AG09309 (cell line): ENCODE measurements around the gene ZMYND8.
A peak's percentile ranks its signal among the peaks of the same experiment; 100 is the strongest.

Experiments used
- DNase-seq: peaks from one replicate; pipeline ENCODE4 v3.0.0-alpha.2; 2010; ENCODE audit warnings: low read depth
- H3K4me3 ChIP-seq: 2 replicates; pipeline ENCODE4 v1.5.1; 2011; ENCODE audit warnings: mild to moderate bottlenecking, low read depth, low read length, moderate library complexity; ENCODE audit not compliant: control insufficient read depth
- TF ChIP-seq, protein P1 (sequence below): IDR thresholded peaks from 2 replicates; pipeline ENCODE4 v1.5.1; 2011; ENCODE audit warnings: mild to moderate bottlenecking, low read depth, low read length, inconsistent platforms; ENCODE audit not compliant: insufficient read depth, control insufficient read depth; ENCODE audit errors: missing control alignments

ZMYND8 gene

DNA sequence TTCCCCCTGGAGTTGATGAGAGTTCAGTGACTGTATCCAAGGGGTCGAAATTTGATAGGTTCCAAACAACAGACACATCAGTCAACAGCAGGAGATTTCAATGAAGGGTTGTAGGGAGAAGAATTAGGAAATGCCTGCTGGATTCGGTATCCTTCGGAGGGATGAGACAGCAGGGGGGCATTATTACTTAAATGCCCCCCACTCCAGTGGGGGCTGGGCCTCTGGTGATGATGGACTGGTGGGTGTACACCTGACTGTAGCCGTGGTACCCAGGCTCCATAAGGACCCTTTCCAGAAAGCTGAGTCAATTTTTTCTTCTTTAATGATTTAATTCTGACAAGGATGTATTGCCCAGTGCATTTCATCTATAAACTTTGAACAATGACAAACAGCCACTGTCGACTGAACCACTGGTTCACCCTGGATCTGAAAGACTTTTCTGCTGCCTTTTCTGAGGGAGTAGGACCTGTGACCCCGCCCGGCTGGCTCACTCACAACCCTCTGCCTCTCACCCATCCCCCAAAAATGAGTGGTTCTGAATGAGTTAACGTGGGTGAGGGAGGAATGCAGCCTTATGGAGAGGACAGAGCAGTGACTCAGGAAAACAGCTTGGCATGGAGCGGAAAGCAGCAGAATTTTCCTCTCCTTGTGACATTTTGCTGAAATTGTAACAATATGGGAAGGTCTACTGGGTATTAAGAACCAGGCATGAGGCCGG is 41.0 kb downstream of the ZMYND8 start:
- TF ChIP-seq, protein P1, sequence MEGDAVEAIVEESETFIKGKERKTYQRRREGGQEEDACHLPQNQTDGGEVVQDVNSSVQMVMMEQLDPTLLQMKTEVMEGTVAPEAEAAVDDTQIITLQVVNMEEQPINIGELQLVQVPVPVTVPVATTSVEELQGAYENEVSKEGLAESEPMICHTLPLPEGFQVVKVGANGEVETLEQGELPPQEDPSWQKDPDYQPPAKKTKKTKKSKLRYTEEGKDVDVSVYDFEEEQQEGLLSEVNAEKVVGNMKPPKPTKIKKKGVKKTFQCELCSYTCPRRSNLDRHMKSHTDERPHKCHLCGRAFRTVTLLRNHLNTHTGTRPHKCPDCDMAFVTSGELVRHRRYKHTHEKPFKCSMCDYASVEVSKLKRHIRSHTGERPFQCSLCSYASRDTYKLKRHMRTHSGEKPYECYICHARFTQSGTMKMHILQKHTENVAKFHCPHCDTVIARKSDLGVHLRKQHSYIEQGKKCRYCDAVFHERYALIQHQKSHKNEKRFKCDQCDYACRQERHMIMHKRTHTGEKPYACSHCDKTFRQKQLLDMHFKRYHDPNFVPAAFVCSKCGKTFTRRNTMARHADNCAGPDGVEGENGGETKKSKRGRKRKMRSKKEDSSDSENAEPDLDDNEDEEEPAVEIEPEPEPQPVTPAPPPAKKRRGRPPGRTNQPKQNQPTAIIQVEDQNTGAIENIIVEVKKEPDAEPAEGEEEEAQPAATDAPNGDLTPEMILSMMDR: no peak
- no peak overlapping the region for H3K4me3 ChIP-seq
- DNase-seq: peak; percentile 68

DNA sequence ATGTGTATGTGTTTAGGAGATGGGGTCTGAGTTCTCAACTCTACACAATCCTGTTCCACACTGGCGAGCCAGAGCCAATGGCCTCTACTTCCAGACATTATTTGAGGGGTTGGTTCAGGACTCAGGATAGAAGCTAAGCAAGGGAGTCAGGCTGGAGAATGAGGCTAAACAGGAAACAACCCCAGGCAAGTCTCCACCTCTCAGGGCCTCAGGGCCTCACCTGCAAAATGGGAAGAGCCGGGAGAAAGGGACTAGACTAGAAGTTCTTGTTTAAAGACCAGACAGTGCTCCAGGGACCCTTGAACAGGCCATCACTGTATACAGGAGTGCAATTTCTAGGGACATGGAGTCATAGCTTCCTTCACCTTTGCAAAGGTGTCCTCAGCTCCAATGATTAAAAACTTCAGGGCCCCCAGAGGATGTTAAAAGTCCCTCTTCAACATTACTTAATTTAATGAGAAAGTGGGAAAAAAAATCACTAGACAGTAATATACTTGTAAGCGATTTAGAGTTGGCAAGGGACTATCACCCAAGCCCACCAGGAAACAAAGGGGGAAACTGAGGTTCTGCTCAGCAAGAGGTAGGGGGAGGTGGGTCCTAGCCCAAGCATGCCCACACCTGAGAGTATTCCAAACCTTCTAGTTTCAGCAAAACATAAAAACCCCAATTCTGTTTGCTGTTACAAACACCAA is 41.7 kb downstream of the ZMYND8 start:
- H3K4me3 ChIP-seq: no peak overlapping the region
- DNase-seq: no peak
- TF ChIP-seq, protein P1: no peak

DNA sequence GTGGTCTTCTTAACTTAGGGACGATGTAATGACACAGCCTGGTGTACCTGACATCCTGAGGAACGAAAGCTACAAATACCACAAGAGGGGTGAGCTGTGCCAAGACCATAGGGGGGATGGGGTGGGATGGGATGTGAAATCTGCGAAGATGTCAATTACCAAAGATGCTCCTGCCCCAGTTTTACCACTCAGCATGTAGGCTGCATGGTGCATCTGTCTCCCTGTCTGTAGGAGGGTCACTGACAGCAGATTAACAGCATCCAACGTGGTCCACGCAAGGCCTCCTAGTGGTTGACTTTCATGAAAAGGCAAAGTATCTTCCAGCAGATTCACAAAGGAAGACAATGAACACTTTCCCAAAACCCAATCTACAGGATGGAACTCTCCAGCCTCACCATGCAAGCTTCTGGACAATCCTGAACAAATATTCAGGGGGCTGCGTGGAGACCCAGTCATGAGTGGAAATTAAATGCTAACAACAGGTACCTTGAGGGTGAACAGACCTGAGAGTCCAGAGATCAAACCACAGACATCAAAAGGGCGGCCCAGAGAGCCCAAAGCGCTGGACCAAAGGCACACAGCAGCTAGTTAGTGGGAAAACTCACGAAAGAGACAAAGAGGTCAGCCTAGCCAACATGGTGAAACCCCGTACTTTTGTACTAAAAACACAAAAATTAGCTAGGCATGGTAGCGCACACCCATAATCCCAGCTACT is 44.4 kb downstream of the ZMYND8 start:
- TF ChIP-seq, protein P1: no peak
- no peak for DNase-seq
- H3K4me3 ChIP-seq: no peak overlapping the region

DNA sequence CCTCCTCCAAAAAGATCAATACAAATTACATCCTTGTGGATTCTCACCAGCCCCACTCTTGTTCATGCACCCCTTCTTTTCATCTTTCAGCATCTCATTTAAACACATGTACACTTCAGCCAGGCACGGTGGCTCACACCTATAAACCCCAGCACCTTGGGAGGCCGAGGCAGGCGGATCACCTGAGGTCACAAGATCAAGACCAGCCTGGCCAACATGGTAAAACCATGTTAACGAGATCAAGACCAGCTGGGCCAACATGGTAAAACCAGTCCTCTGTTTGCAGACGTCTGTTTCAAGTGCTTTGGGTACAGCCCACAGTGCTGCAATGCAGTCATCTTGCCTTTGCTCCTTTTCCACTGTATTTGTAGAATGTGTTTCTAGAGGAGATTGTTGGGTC is 45.3 kb downstream of the ZMYND8 start:
- no peak overlapping the region for H3K4me3 ChIP-seq
- TF ChIP-seq, protein P1: no peak
- DNase-seq: no peak

DNA sequence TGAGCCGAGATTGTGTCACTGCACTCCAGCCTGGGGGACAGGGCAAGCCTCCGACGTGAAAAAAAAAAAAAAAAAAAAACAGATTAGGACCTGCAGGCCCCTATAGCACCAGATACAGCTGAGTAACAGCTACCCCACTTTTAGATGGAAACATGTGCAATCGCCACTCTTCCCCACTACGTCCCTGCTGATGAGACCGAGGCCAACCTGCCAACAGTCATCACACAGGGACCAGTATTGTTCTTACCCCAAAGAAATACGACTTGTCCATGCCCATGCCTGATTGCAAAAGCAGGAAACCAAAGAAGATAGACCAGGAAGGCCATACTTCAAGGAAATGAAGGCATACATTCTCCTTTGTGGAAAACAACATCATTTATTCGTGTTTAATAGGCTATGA is 45.8 kb downstream of the ZMYND8 start:
- DNase-seq: no peak
- H3K4me3 ChIP-seq: no peak overlapping the region
- TF ChIP-seq, protein P1: no peak

DNA sequence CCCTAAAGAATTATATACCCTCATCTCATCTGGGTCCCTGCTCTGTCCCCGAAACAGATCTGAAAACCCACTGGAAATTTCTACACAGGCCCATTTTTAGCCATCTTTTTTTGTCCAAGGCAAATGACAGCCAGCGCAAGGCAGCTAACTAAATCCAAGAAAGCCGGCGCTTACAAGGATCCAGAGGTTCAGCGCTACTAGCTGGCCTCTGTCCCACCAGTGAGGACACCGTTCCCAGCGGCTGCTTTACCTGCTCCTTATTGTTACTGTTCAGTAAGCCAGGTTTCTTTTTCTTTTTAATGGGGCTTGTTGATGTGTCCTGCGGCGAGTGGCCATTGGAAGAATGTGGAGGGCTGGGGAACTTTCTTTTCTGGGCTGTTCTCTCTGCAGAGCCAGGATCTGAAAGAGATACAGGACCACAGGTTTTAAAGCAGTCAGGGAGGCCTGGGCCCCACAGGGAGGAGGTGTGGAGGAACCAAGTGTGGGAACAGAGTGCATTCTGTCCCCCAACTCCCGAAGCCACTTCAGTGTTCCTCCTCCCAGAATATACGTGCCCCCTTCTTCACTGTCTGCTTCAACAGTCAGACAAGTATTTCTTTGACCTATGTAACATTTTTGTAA is 46.6 kb downstream of the ZMYND8 start:
- TF ChIP-seq, protein P1: no peak
- no peak for DNase-seq

More for the DNA sequence above, 46.6 kb downstream of the ZMYND8 start:
- H3K4me3 ChIP-seq: no peak overlapping the region
